HUES64 (cell line): ENCODE results near the gene CYBRD1.
"Not testable (repeated sequence)": the region's sequence is repeated elsewhere in the genome, so short reads cannot be mapped to it uniquely, and the experiment has no call there.

Source experiments
- H3K27ac ChIP-seq: 2 replicates; pipeline ENCODE4 v1.7.0; 2013; ENCODE audit warnings: low read depth, low read length, inconsistent platforms
- H3K27me3 ChIP-seq: 2 replicates; pipeline ENCODE4 v1.6.1; 2013; ENCODE audit warnings: mild to moderate bottlenecking, low read length; ENCODE audit not compliant: insufficient read depth
- H3K36me3 ChIP-seq: 2 replicates; pipeline ENCODE4 v1.6.1; 2013; ENCODE audit warnings: mild to moderate bottlenecking, low read length; ENCODE audit not compliant: insufficient read depth
- H3K4me1 ChIP-seq: 2 replicates; pipeline ENCODE4 v1.6.1; 2013; ENCODE audit warnings: mild to moderate bottlenecking, low read length, moderate library complexity; ENCODE audit not compliant: insufficient read depth
- H3K4me3 ChIP-seq: 2 replicates; pipeline ENCODE4 v1.5.1; 2013; ENCODE audit warnings: mild to moderate bottlenecking, low read length, moderate library complexity
- H3K9ac ChIP-seq: 2 replicates; pipeline ENCODE4 v1.6.1; 2013; ENCODE audit warnings: mild to moderate bottlenecking, low read depth, low read length
- H3K9me3 ChIP-seq: 2 replicates; pipeline ENCODE4 v1.6.1; 2013; ENCODE audit warnings: low read depth, low read length; ENCODE audit not compliant: insufficient read depth
- WGBS: fragments of 150-250, 120-280 bp; methylation state at CpG from one replicate; pipeline ENCODE4 v1.1.7; 2013; ENCODE audit warnings: missing lambda C conversion rate; 5-methylcytosine and 5-hydroxymethylcytosine counted together

The CYBRD1 gene

GRCh38 chr2:171490577-171490976 lies 31.7 kb upstream of the CYBRD1 start:
- H3K27ac ChIP-seq = no peak overlapping the region
- peaks cover 2% of the 10 kb centered on the region; the same call in 1 of the 2 replicates for H3K36me3 ChIP-seq
- H3K27me3 ChIP-seq = no peaks in the 10 kb centered on the region
- no peak overlapping the region for H3K9ac ChIP-seq
- WGBS = 93% methylated on average over 2 of the region's 2 CpGs
- H3K9me3 ChIP-seq = no peaks in the 10 kb centered on the region
- no peak overlapping the region for H3K4me3 ChIP-seq
- H3K4me1 ChIP-seq = peaks cover 4% of the 10 kb centered on the region; the same call in 1 of the 2 replicates

GRCh38 chr2:171491292-171491691 lies 31.0 kb upstream of the CYBRD1 start:
- Histone ChIP-seq H3K36me3 (no peaks in the 10 kb centered on the region), H3K27ac (peak overlapping the region; percentile 44; the same call in 1 of the 2 replicates), H3K4me3 (no peak overlapping the region), H3K27me3 (no peaks in the 10 kb centered on the region), H3K9ac (no peak overlapping the region), H3K4me1 (peaks cover 4% of the 10 kb centered on the region; the same call in 1 of the 2 replicates), H3K9me3 (no peaks in the 10 kb centered on the region)
- WGBS = 82% methylated on average over 3 of the region's 3 CpGs

- Histone ChIP-seq H3K27ac (no peak overlapping the region), H3K4me1 (peaks cover 4% of the 10 kb centered on the region; the same call in 1 of the 2 replicates), H3K9me3 (peaks cover 2% of the 10 kb centered on the region; the same call in 1 of the 2 replicates), H3K27me3 (no peaks in the 10 kb centered on the region), H3K36me3 (no peaks in the 10 kb centered on the region), H3K4me3 (no peak overlapping the region), H3K9ac (no peak overlapping the region)
- WGBS = 93% methylated on average over 6 of the region's 6 CpGs
Measured at GRCh38 chr2:171492664-171493063, 29.6 kb upstream of the CYBRD1 start.

- H3K4me1 ChIP-seq, H3K36me3 ChIP-seq, H3K9ac ChIP-seq, H3K4me3 ChIP-seq, H3K9me3 ChIP-seq, H3K27ac ChIP-seq, H3K27me3 ChIP-seq: not testable (repeated sequence)
- 96% methylated on average over 5 of the region's 5 CpGs for WGBS
Measured at GRCh38 chr2:171497664-171498063, 24.6 kb upstream of the CYBRD1 start.

- Histone ChIP-seq H3K27ac (no peak overlapping the region), H3K4me3 (no peak overlapping the region), H3K36me3 (no peaks in the 10 kb centered on the region), H3K4me1 (0 out of 2 replicates have a peak, but pooled peaks cover 4% of the 10 kb centered on the region), H3K9ac (no peak overlapping the region), H3K9me3 (no peaks in the 10 kb centered on the region), H3K27me3 (no peaks in the 10 kb centered on the region)
- 33% methylated on average over 2 of the region's 2 CpGs for WGBS
Measured at GRCh38 chr2:171505374-171505773, 16.9 kb upstream of the CYBRD1 start.

GRCh38 chr2:171509945-171510731 lies 12.1 kb upstream of the CYBRD1 start:
- Histone ChIP-seq H3K36me3 (no peaks in the 10 kb centered on the region), H3K27me3 (no peaks in the 10 kb centered on the region), H3K4me3 (no peak overlapping the region), H3K9ac (no peak overlapping the region), H3K27ac (no peak overlapping the region), H3K9me3 (no peaks in the 10 kb centered on the region), H3K4me1 (peaks cover 12% of the 10 kb centered on the region; the same call in 1 of the 2 replicates)
- WGBS = 80% methylated on average over 7 of the region's 9 CpGs

- no peaks in the 10 kb centered on the region for H3K9me3 ChIP-seq
- no peaks in the 10 kb centered on the region for H3K27me3 ChIP-seq
- no peaks in the 10 kb centered on the region for H3K36me3 ChIP-seq
- peaks cover 16% of the 10 kb centered on the region for H3K4me1 ChIP-seq
- no peak overlapping the region for H3K9ac ChIP-seq
- H3K4me3 ChIP-seq = no peak overlapping the region
- H3K27ac ChIP-seq = no peak overlapping the region
- WGBS = 93% methylated on average over 2 of the region's 2 CpGs
Measured at GRCh38 chr2:171512014-171512413, 10.3 kb upstream of the CYBRD1 start.

GRCh38 chr2:171512683-171513195 lies 9.5 kb upstream of the CYBRD1 start:
- no peaks in the 10 kb centered on the region for H3K36me3 ChIP-seq
- no peak overlapping the region for H3K9ac ChIP-seq
- no peak overlapping the region for H3K4me3 ChIP-seq
- no peaks in the 10 kb centered on the region for H3K27me3 ChIP-seq
- H3K27ac ChIP-seq = no peak overlapping the region
- WGBS = 100% methylated on average over 1 of the region's 1 CpG
- peaks cover 16% of the 10 kb centered on the region for H3K4me1 ChIP-seq
- no peaks in the 10 kb centered on the region for H3K9me3 ChIP-seq

- 45% methylated on average over 3 of the region's 3 CpGs for WGBS
- Histone ChIP-seq H3K4me3 (no peak overlapping the region), H3K4me1 (peaks cover 16% of the 10 kb centered on the region), H3K9me3 (no peaks in the 10 kb centered on the region), H3K27me3 (no peaks in the 10 kb centered on the region), H3K27ac (no peak overlapping the region), H3K36me3 (no peaks in the 10 kb centered on the region), H3K9ac (no peak overlapping the region)
Measured at GRCh38 chr2:171513719-171514160, 8.5 kb upstream of the CYBRD1 start.

- Histone ChIP-seq H3K4me1 (peaks cover 16% of the 10 kb centered on the region), H3K9me3 (no peaks in the 10 kb centered on the region), H3K36me3 (no peaks in the 10 kb centered on the region), H3K27ac (no peak overlapping the region), H3K9ac (no peak overlapping the region), H3K27me3 (no peaks in the 10 kb centered on the region), H3K4me3 (no peak overlapping the region)
- WGBS = 93% methylated on average over 3 of the region's 3 CpGs
Measured at GRCh38 chr2:171514908-171515582, 7.2 kb upstream of the CYBRD1 start.

- no peak overlapping the region for H3K9ac ChIP-seq
- 73% methylated on average over 6 of the region's 6 CpGs for WGBS
Measured at GRCh38 chr2:171515672-171516298, 6.5 kb upstream of the CYBRD1 start.

More at GRCh38 chr2:171515672-171516298, 6.5 kb upstream of the CYBRD1 start:
- Histone ChIP-seq H3K4me3 (no peak overlapping the region), H3K36me3 (no peaks in the 10 kb centered on the region), H3K27ac (no peak overlapping the region), H3K4me1 (peaks cover 17% of the 10 kb centered on the region), H3K27me3 (no peaks in the 10 kb centered on the region), H3K9me3 (no peaks in the 10 kb centered on the region)
